Loucy (cell line): ENCODE measurements around the gene CNTN1.

Experiments
- H2AFZ ChIP-seq: fragments of 200-600 bp; sonication (generic); 2 replicates; pipeline ENCODE4 v1.6.0; 2016; ENCODE audit warnings: antibody characterized with exemption, mild to moderate bottlenecking, low read length, moderate library complexity
- H3F3A ChIP-seq: fragments of 200-600 bp; 2 replicates; pipeline ENCODE4 v1.6.0; 2016; ENCODE audit warnings: antibody characterized with exemption, low read depth, mild to moderate bottlenecking
- H3K27me3 ChIP-seq: fragments of 200-600 bp; sonication (generic); 2 replicates; pipeline ENCODE4 v1.6.1; 2014; ENCODE audit warnings: low read length, mild to moderate bottlenecking; ENCODE audit not compliant: insufficient read depth, poor library complexity, severe bottlenecking
- H3K36me3 ChIP-seq: fragments of 200-600 bp; sonication (generic); 2 replicates; pipeline ENCODE4 v1.6.1; 2016; ENCODE audit warnings: low read length; ENCODE audit not compliant: insufficient read depth
- H3K4me1 ChIP-seq: fragments of 200-600 bp; sonication (generic); 2 replicates; pipeline ENCODE4 v1.5.1; 2014; ENCODE audit warnings: low read length, mild to moderate bottlenecking; ENCODE audit not compliant: insufficient read depth, poor library complexity, severe bottlenecking
- H3K4me2 ChIP-seq: fragments of 200-600 bp; sonication (generic); 2 replicates; pipeline ENCODE4 v1.6.0; 2014; ENCODE audit warnings: antibody characterized with exemption, low read length, low read depth, mild to moderate bottlenecking; ENCODE audit not compliant: poor library complexity, severe bottlenecking
- H3K4me3 ChIP-seq: fragments of 200-600 bp; sonication (generic); 2 replicates; pipeline ENCODE4 v1.5.1; 2014; ENCODE audit warnings: low read length, mild to moderate bottlenecking, mixed read lengths; ENCODE audit not compliant: poor library complexity, severe bottlenecking
- H3K79me2 ChIP-seq: fragments of 200-600 bp; sonication (generic); 2 replicates; pipeline ENCODE4 v1.6.1; 2014; ENCODE audit warnings: low read length; ENCODE audit not compliant: insufficient read depth
- H3K9ac ChIP-seq: fragments of 200-600 bp; sonication (generic); 2 replicates; pipeline ENCODE4 v1.6.0; 2014; ENCODE audit warnings: mild to moderate bottlenecking, low read depth, low read length, moderate library complexity; ENCODE audit not compliant: poor library complexity, severe bottlenecking
- H3K9me2 ChIP-seq: fragments of 200-600 bp; sonication (generic); replicated peaks from 2 replicates; pipeline ENCODE4 v1.6.1; 2016; ENCODE audit warnings: low read depth, low read length, mixed read lengths
- H3K9me3 ChIP-seq: fragments of 200-600 bp; sonication (generic); 2 replicates; pipeline ENCODE4 v1.6.1; 2014; ENCODE audit warnings: mild to moderate bottlenecking, antibody characterized with exemption, low read length, low read depth; ENCODE audit not compliant: insufficient read depth
- H4K20me1 ChIP-seq: fragments of 200-600 bp; sonication (generic); 2 replicates; pipeline ENCODE4 v1.6.0; 2014; ENCODE audit warnings: antibody characterized with exemption, low read length, mild to moderate bottlenecking; ENCODE audit not compliant: insufficient read depth, poor library complexity, severe bottlenecking
- EZH2phosphoT487 ChIP-seq: fragments of 200-600 bp; IDR thresholded peaks from 2 replicates; pipeline ENCODE4 v1.6.1; 2018; ENCODE audit warnings: antibody characterized with exemption, mild to moderate bottlenecking, moderate library complexity, borderline replicate concordance
- TF ChIP-seq, protein P1 (sequence below): fragments of 200-600 bp; sonication (generic); conservative IDR thresholded peaks from 2 replicates; pipeline ENCODE4 v1.5.1; 2014; ENCODE audit warnings: mild to moderate bottlenecking, antibody characterized with exemption, low read length

Gene CNTN1

DNA sequence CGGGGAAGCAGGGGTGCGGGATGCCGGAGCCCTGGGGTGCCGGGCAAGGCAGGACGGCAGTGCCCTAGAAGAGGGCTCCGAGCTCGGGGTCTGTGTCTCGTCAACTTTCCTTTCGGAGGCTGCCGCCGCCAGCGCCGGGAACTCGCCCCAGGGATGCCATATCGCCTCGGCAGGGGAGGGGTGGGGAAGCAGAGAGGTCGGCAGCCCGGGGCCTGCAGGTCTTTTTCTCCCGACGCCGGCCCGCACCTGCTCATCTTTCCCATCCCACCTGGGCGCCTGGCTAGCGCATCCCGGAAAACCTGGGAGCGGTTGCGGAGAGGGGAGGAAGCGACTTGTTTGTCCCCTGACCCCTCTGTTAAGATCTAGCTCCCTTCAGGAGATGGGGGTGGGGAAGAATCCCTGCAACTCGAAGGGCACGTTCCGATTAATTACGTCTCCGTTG is 547 bp downstream of the CNTN1 start:
- Histone ChIP-seq H3F3A (no peaks in the 10 kb centered on the region), H3K9me2 (no peaks in the 10 kb centered on the region), H3K4me3 (no peak overlapping the region), H4K20me1 (no peaks in the 10 kb centered on the region), H3K9me3 (no peaks in the 10 kb centered on the region), H3K4me1 (no peaks in the 10 kb centered on the region), H2AFZ (no peak overlapping the region), H3K27me3 (no peaks in the 10 kb centered on the region), H3K79me2 (no peaks in the 10 kb centered on the region), H3K9ac (no peak overlapping the region), H3K4me2 (no peak overlapping the region), H3K36me3 (no peaks in the 10 kb centered on the region)
- no peak for TF ChIP-seq EZH2phosphoT487
- TF ChIP-seq, protein P1, sequence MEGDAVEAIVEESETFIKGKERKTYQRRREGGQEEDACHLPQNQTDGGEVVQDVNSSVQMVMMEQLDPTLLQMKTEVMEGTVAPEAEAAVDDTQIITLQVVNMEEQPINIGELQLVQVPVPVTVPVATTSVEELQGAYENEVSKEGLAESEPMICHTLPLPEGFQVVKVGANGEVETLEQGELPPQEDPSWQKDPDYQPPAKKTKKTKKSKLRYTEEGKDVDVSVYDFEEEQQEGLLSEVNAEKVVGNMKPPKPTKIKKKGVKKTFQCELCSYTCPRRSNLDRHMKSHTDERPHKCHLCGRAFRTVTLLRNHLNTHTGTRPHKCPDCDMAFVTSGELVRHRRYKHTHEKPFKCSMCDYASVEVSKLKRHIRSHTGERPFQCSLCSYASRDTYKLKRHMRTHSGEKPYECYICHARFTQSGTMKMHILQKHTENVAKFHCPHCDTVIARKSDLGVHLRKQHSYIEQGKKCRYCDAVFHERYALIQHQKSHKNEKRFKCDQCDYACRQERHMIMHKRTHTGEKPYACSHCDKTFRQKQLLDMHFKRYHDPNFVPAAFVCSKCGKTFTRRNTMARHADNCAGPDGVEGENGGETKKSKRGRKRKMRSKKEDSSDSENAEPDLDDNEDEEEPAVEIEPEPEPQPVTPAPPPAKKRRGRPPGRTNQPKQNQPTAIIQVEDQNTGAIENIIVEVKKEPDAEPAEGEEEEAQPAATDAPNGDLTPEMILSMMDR = no peak

DNA sequence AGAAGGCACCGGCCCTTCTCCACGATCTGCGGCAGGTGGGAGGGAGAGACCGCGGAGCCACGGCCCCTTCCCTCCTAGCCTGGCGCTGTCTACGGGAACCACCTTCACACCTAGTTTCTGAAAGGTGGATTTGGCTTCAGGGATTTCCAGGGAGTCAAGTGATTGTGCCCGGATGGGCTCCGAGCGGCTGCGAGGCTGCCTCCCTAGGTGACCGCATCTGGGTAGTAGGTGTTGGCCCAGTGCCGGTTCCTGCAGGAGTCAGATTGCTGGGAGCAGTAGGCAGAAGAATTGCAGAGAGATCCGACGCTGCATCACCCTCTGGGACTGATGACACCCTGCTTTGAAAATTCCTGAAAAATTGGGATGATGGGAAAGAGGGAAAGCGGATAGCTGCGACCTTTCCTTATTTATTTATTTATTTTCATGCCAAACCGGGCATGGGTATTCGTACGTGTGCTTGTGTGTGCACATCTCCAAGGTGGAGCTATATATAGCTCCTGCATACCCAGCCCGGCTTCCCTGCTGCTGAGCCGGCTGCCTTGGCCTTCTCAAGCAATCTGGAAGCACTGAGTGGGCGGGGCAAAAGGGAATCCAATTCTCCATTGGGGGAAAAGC is 1.1 kb downstream of the CNTN1 start:
- H3K79me2 ChIP-seq = no peaks in the 10 kb centered on the region
- no peaks in the 10 kb centered on the region for H3K4me1 ChIP-seq
- TF ChIP-seq EZH2phosphoT487 = no peak
- TF ChIP-seq, protein P1 = no peak
- no peaks in the 10 kb centered on the region for H3K9me2 ChIP-seq
- no peaks in the 10 kb centered on the region for H3K9me3 ChIP-seq
- H2AFZ ChIP-seq = no peak overlapping the region
- H3K4me2 ChIP-seq = no peak overlapping the region
- H4K20me1 ChIP-seq = no peaks in the 10 kb centered on the region
- H3F3A ChIP-seq = no peaks in the 10 kb centered on the region
- no peaks in the 10 kb centered on the region for H3K36me3 ChIP-seq
- H3K9ac ChIP-seq = no peak overlapping the region
- H3K4me3 ChIP-seq = no peak overlapping the region
- H3K27me3 ChIP-seq = no peaks in the 10 kb centered on the region

GRCh38 chr12:40697566-40698259 is 5.5 kb downstream of the CNTN1 start:
- H3F3A ChIP-seq = no peaks in the 10 kb centered on the region
- H3K79me2 ChIP-seq = no peaks in the 10 kb centered on the region
- no peaks in the 10 kb centered on the region for H4K20me1 ChIP-seq
- no peaks in the 10 kb centered on the region for H3K9me2 ChIP-seq
- H2AFZ ChIP-seq = no peak overlapping the region
- no peaks in the 10 kb centered on the region for H3K4me1 ChIP-seq
- H3K9me3 ChIP-seq = no peaks in the 10 kb centered on the region
- no peaks in the 10 kb centered on the region for H3K36me3 ChIP-seq
- TF ChIP-seq, protein P1 = no peak
- no peak for TF ChIP-seq EZH2phosphoT487
- no peaks in the 10 kb centered on the region for H3K27me3 ChIP-seq
- no peak overlapping the region for H3K9ac ChIP-seq
- no peak overlapping the region for H3K4me2 ChIP-seq
- no peak overlapping the region for H3K4me3 ChIP-seq
